ENCODE results near the gene CFTR.

GRCh38 chr7:117445206-117445605 lies 34.6 kb upstream of the CFTR start:
- TF ChIP-seq POLR2A (IDR thresholded peaks at IDR 0.05; ENCODE audit: low read depth, low read length) (no peak), TAF1 (IDR thresholded peaks at IDR 0.05; ENCODE audit: borderline replicate concordance, low read depth, low read length) (no peak), POLR2AphosphoS5 (IDR thresholded peaks at IDR 0.05; ENCODE audit: low read depth, low read length) (no peak)
